ENCODE measurements around the gene RPL15.
"Not testable (repeated sequence)": the region's sequence is repeated elsewhere in the genome, so short reads cannot be mapped to it uniquely, and the experiment has no call there.

RPL15 gene

DNA sequence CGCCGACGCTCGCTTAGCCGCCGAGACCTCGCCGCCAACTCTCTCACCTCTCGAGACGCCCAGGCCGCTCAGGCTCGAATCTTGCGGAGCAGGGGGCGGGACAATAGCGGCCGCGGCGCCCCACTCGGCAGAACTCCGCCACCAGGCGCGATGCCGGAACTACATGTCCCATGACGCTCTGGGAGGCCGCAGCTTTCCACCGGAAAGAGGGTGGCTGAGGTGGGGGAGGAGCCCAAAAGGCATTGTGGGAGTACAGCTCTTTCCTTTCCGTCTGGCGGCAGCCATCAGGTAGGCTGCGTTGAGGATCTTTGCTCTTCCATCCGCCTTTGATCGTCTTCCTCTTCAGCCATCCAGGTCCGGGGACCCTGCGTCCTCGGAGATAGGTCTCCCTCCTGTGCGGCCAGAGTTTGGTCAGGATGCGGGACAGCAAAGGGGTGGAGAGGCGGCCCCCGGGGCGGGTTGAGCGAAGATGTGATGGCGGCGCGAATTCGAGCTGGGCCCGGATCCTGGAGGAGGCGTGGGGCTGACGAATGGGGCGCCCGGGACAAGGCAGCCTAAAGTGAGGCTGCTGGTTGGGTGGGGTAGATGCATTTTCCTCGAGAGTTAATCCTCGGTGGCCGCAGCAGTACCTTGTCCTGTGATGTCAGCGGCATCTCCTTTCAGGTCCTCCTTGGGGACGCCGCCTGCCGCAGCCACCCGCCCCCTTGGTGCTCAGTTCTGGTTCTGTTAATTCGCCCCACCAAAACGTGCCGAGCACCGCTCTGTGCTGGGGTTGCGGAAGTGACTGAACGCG is at the start of gene RPL15, which contains the start of gene NKIRAS1:
Gene RPL15 (plus strand): TSS at position 247 of the 793 bp plus-strand sequence. CDS start 728 bp downstream, outside the sequence.
Gene NKIRAS1 (minus strand): TSS at position 105 of the 793 bp plus-strand sequence. CDS start 6,086 bp downstream, outside the sequence.
- H3K27ac ChIP-seq (ENCODE audit: low read length), result peak within 1 kb of the TSS; percentile 91
- peaks cover 18 to 21% of the 10 kb centered on the region in 2 donors for H3K36me3 ChIP-seq (ENCODE audit: control insufficient read depth in 1 of 2, insufficient read depth in 2 of 2, low read length in 2 of 2)
- peak within 1 kb of the TSS; percentile 96 to 98 for H3K4me3 ChIP-seq (ENCODE audit: low read depth in 1 of 2, low read length in 2 of 2)
- H3K27me3 ChIP-seq (ENCODE audit: low read depth, low read length), result no peaks in the 10 kb centered on the region
- H3K9me3 ChIP-seq (ENCODE audit: control insufficient read depth in 1 of 2, low read length in 2 of 2), result no peaks in the 10 kb centered on the region
- H3K4me1 ChIP-seq (ENCODE audit: control insufficient read depth in 1 of 2, insufficient read depth in 2 of 2, low read length in 2 of 2), result peaks cover 24 to 27% of the 10 kb centered on the region in 2 donors

DNA sequence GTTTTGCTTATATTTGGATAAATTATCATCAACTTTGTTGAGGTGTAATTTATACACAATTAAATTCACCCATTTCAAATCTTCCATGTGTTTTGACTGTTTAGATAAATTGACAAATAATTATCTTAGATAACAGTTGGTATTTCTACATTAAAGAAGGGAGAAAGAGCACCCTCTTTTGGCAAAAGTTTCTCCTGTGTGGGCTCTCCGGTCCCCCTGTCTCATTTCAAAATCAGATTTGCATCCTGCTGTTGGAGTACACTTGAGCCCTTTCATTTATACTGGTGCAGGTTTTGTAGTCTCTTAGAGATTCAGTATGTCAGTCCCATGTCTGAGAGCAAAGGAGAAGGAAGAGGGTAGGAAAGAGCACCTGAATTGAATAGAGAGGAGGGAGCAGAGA is 49.5 kb upstream of the RPL15 start:
- no peak overlapping the region for H3K4me3 ChIP-seq (ENCODE audit: low read depth in 1 of 2, low read length in 2 of 2)
- no peaks in the 10 kb centered on the region for H3K27me3 ChIP-seq (ENCODE audit: low read depth, low read length)
- no peaks in the 10 kb centered on the region for H3K9me3 ChIP-seq (ENCODE audit: control insufficient read depth in 1 of 2, low read length in 2 of 2)
- peaks cover 7 to 23% of the 10 kb centered on the region in 2 donors for H3K4me1 ChIP-seq (ENCODE audit: control insufficient read depth in 1 of 2, insufficient read depth in 2 of 2, low read length in 2 of 2)
- H3K36me3 ChIP-seq (ENCODE audit: control insufficient read depth in 1 of 2, insufficient read depth in 2 of 2, low read length in 2 of 2), result no peaks in the 10 kb centered on the region
- no peak overlapping the region for H3K27ac ChIP-seq (ENCODE audit: low read length)

DNA sequence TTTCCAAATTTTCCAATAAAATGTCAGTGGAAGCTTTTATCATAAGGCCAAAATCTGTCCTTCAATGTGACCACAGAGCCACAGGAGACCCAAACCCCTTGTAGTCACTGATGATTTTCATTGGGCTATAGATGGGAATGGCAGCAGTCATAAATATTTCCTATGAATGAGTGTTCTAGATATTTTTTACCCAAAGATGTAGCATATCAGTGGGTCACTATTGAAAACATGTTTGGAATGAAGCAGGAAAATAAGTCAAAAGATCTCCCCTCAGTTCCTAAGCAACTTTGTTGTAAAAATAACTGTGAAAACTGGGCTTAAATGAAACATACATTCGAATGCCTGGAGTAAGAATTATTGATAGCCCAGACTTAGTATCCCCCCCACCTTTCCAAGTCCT is 49.1 kb upstream of the RPL15 start:
- Histone ChIP-seq H3K27ac (ENCODE audit: low read length) (no peak overlapping the region), H3K36me3 (ENCODE audit: control insufficient read depth in 1 of 2, insufficient read depth in 2 of 2, low read length in 2 of 2) (no peaks in the 10 kb centered on the region), H3K4me1 (ENCODE audit: control insufficient read depth in 1 of 2, insufficient read depth in 2 of 2, low read length in 2 of 2) (peaks cover 7 to 23% of the 10 kb centered on the region in 2 donors), H3K27me3 (ENCODE audit: low read depth, low read length) (no peaks in the 10 kb centered on the region), H3K9me3 (ENCODE audit: control insufficient read depth in 1 of 2, low read length in 2 of 2) (no peaks in the 10 kb centered on the region), H3K4me3 (ENCODE audit: low read depth in 1 of 2, low read length in 2 of 2) (no peak overlapping the region)

DNA sequence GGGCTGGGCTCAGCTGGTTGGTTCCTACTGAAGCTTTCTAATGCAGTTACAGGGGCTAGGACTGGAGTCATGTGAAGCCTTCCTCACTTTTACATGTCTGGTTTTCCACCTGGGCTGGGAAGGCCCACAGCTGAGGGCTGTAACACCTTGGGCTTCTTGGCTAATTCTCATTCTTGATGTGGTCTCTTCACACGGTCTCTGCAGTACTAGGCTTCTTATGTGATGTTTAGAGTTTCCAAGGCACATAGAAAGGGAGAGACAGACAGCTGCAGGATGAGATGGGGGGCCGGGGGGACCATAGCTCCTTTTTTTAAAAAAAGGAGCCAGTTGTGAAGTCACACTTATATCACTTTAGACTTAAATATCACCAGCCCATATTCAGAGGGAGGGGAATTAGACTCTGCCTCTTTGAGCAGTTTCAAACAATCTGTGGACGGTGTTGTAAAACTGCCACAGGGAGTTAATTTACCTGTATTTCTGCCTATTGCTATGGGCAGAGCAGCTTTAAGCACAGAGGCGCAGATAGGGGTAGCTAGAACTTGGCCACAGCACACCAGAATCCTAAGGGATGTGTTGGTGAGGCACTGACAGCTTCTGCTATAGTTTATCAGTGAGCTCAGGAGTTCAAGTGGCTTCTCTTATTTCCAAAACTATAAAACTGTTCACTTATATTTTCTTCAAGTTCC is 46.8 kb upstream of the RPL15 start:
- H3K9me3 ChIP-seq (ENCODE audit: control insufficient read depth in 1 of 2, low read length in 2 of 2), result no peaks in the 10 kb centered on the region
- H3K27ac ChIP-seq (ENCODE audit: low read length), result no peak overlapping the region
- H3K27me3 ChIP-seq (ENCODE audit: low read depth, low read length), result no peaks in the 10 kb centered on the region
- H3K4me3 ChIP-seq (ENCODE audit: low read depth in 1 of 2, low read length in 2 of 2), result no peak overlapping the region
- peaks cover 7 to 31% of the 10 kb centered on the region in 2 donors for H3K4me1 ChIP-seq (ENCODE audit: control insufficient read depth in 1 of 2, insufficient read depth in 2 of 2, low read length in 2 of 2)
- no peaks in the 10 kb centered on the region for H3K36me3 ChIP-seq (ENCODE audit: control insufficient read depth in 1 of 2, insufficient read depth in 2 of 2, low read length in 2 of 2)

DNA sequence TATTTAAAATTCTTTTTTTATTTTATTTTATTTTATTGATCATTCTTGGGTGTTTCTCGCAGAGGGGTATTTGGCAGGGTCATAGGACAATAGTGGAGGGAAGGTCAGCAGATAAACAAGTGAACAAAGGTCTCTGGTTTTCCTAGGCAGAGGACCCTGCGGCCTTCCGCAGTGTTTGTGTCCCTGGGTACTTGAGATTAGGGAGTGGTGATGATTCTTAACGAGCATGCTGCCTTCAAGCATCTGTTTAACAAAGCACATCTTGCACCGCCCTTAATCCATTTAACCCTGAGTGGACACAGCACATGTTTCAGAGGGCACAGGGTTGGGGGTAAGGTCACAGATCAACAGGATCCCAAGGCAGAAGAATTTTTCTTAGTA is 46.3 kb upstream of the RPL15 start:
- H3K27ac ChIP-seq (ENCODE audit: low read length); H3K9me3 ChIP-seq (ENCODE audit: control insufficient read depth in 1 of 2, low read length in 2 of 2): not testable (repeated sequence)

DNA sequence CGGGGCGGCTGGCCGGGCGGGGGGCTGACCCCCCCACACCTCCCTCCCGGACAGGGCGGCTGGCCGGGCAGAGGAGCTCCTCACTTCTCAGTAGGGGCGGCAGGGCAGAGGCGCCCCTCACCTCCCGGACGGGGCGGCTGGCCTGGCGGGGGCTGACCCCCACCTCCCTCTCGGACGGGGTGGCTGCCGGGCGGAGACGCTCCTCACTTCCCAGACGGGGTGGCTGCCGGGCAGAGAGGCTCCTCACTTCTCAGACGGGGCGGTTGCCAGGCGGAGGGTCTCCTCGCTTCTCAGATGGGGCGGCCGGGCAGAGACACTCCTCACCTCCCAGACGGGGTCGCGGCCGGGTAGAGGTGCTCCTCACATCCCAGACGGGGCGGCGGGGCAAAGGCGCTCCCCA is 45.6 kb upstream of the RPL15 start:
- H3K4me1 ChIP-seq (ENCODE audit: control insufficient read depth in 1 of 2, insufficient read depth in 2 of 2, low read length in 2 of 2), result peaks cover 0 to 22% of the 10 kb centered on the region in 2 donors
- not testable (repeated sequence) for H3K4me3 ChIP-seq (ENCODE audit: low read depth in 1 of 2, low read length in 2 of 2); H3K27ac ChIP-seq (ENCODE audit: low read length); H3K9me3 ChIP-seq (ENCODE audit: control insufficient read depth in 1 of 2, low read length in 2 of 2); H3K27me3 ChIP-seq (ENCODE audit: low read depth, low read length); H3K36me3 ChIP-seq (ENCODE audit: control insufficient read depth in 1 of 2, insufficient read depth in 2 of 2, low read length in 2 of 2)

More for the DNA sequence above, 46.3 kb upstream of the RPL15 start:
- not testable (repeated sequence) for H3K27me3 ChIP-seq (ENCODE audit: low read depth, low read length); H3K36me3 ChIP-seq (ENCODE audit: control insufficient read depth in 1 of 2, insufficient read depth in 2 of 2, low read length in 2 of 2); H3K4me3 ChIP-seq (ENCODE audit: low read depth in 1 of 2, low read length in 2 of 2)
- peaks cover 7 to 29% of the 10 kb centered on the region in 2 donors for H3K4me1 ChIP-seq (ENCODE audit: control insufficient read depth in 1 of 2, insufficient read depth in 2 of 2, low read length in 2 of 2)

DNA sequence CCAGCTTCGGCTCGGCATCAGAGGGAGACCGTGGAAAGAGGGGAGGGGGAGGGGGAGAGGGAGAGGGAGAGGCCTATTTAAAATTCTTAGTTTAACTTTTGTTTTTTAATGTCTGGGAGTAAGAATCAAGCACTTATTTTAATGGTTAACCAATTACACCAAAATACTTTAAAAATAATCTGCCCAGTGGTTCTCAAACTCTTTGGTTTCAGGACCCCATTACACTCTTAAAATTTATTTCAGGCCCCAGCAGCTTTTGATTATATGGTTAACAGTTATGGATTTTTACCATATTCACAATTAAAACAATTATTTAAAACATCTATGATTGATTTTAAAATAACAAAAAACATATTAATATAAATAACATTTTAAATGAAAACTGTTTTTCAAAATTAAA is 44.6 kb upstream of the RPL15 start:
- Histone ChIP-seq H3K4me3 (ENCODE audit: low read depth in 1 of 2, low read length in 2 of 2) (no peak overlapping the region), H3K4me1 (ENCODE audit: control insufficient read depth in 1 of 2, insufficient read depth in 2 of 2, low read length in 2 of 2) (peaks cover 4 to 24% of the 10 kb centered on the region in 2 donors), H3K27ac (ENCODE audit: low read length) (no peak overlapping the region), H3K9me3 (ENCODE audit: control insufficient read depth in 1 of 2, low read length in 2 of 2) (no peaks in the 10 kb centered on the region), H3K27me3 (ENCODE audit: low read depth, low read length) (no peaks in the 10 kb centered on the region), H3K36me3 (ENCODE audit: control insufficient read depth in 1 of 2, insufficient read depth in 2 of 2, low read length in 2 of 2) (no peaks in the 10 kb centered on the region)

DNA sequence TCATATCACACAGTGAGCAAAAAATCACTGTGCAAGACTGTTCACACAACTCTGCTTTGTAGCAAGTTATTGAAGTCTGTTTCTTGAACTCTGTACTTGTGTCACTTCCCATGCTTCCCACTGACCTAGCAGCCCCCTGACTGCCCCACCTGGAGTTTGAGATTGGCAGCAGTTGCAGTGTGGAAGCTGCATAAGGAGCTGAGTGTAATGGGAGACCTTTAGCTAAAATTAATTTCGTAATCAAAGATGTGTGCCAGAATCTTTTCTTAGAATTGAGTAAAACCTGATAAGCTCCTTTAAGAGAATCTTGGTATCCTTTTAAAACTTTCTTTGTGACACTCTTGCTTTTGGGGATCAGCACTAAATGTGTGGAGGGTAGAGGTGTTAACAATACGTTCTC is 43.0 kb upstream of the RPL15 start:
- no peak overlapping the region for H3K4me3 ChIP-seq (ENCODE audit: low read depth in 1 of 2, low read length in 2 of 2)
- H3K4me1 ChIP-seq (ENCODE audit: control insufficient read depth in 1 of 2, insufficient read depth in 2 of 2, low read length in 2 of 2), result peaks cover 4 to 32% of the 10 kb centered on the region in 2 donors
- H3K27ac ChIP-seq (ENCODE audit: low read length), result no peak overlapping the region

DNA sequence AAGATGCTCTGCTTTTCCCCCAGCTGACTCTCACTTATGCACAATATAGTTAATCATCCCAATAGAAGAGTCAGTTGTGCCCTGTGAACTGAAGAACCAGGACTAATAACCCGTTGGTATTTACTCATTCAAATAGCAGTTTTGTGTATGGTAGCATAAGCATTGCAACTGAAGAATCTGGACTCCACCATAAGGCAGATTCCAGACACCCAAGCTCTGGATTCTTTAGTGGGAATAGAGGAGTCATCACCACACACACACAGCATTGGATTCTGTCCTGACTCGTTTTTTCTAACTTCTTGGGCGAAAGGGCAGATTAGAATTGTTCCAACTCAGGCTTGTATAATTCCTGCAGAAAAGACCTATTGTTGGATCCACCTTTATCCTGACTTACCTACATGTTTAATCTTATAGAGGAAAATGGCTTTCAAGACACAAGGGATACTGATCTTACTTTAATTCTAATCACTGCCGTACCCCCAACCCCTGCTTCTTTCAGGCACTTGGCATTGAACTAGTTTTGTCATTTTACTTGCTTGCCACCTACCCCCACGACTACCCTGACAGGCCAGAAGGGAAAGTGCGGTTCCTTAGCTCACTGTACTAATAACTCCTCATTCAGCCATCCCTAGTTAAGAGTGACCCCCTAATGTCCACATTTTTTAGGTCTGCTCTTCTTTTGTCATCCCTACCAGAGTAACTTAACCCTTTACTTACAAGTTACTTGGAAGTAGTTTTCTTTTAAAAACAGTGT is 42.4 kb upstream of the RPL15 start:
- H3K27me3 ChIP-seq (ENCODE audit: low read depth, low read length), result no peaks in the 10 kb centered on the region
- H3K4me3 ChIP-seq (ENCODE audit: low read depth in 1 of 2, low read length in 2 of 2), result no peak overlapping the region
- no peak overlapping the region for H3K27ac ChIP-seq (ENCODE audit: low read length)
- no peaks in the 10 kb centered on the region for H3K36me3 ChIP-seq (ENCODE audit: control insufficient read depth in 1 of 2, insufficient read depth in 2 of 2, low read length in 2 of 2)
- H3K4me1 ChIP-seq (ENCODE audit: control insufficient read depth in 1 of 2, insufficient read depth in 2 of 2, low read length in 2 of 2), result peaks cover 4 to 32% of the 10 kb centered on the region in 2 donors
- H3K9me3 ChIP-seq (ENCODE audit: control insufficient read depth in 1 of 2, low read length in 2 of 2), result no peaks in the 10 kb centered on the region

More for the DNA sequence above, 43.0 kb upstream of the RPL15 start:
- H3K9me3 ChIP-seq (ENCODE audit: control insufficient read depth in 1 of 2, low read length in 2 of 2), result no peaks in the 10 kb centered on the region
- H3K36me3 ChIP-seq (ENCODE audit: control insufficient read depth in 1 of 2, insufficient read depth in 2 of 2, low read length in 2 of 2), result no peaks in the 10 kb centered on the region
- no peaks in the 10 kb centered on the region for H3K27me3 ChIP-seq (ENCODE audit: low read depth, low read length)

DNA sequence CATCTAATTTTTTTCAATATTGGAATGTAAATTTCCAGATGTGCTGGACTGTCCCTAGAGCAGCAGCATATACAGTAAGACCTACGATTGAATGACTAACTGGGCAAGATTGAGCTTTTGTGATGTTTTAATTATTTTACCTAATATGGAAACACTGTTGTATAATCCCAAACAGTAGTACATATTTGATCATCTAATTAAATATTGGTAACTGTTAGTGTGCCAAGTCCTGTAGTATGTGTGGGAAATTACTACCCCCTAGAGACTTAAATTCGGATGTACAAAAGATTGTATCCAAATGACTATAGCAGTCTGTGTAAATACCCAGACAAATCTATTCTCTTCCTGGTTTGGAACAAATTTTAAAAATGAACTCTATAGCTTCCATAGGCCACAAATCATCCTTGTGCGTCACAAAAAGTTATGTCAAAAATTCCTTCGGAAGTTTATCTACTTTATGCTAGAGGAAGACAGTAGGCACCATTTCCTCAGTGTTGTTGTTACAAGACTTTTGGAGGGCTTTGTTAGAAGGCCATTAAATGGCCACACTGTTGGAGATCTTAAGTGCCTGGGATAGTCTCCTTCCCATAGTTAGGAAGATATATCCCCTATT is 41.7 kb upstream of the RPL15 start:
- no peaks in the 10 kb centered on the region for H3K36me3 ChIP-seq (ENCODE audit: control insufficient read depth in 1 of 2, insufficient read depth in 2 of 2, low read length in 2 of 2)
- no peak overlapping the region for H3K27ac ChIP-seq (ENCODE audit: low read length)
- H3K4me3 ChIP-seq (ENCODE audit: low read depth in 1 of 2, low read length in 2 of 2), result no peak overlapping the region
- H3K27me3 ChIP-seq (ENCODE audit: low read depth, low read length), result no peaks in the 10 kb centered on the region
- no peaks in the 10 kb centered on the region for H3K9me3 ChIP-seq (ENCODE audit: control insufficient read depth in 1 of 2, low read length in 2 of 2)
- peaks cover 4 to 32% of the 10 kb centered on the region in 2 donors for H3K4me1 ChIP-seq (ENCODE audit: control insufficient read depth in 1 of 2, insufficient read depth in 2 of 2, low read length in 2 of 2)

DNA sequence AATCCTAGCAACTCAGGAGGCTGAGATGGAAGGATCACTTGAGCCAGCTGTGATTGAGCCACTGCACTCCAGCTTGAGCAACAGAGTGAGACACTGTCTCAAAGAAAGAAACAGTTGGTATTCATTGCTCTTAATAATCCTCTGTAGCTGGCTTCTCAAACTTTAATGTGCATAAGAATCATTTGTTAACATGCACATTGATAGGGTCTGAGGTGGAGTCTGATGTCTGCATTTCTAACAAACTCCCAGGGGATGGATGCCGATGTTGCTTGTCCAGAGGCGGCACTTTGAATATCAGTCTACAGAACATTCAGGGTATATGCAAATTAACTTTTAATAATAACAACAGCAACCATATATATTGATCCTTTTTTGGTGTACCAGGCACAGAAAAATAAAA is 40.0 kb upstream of the RPL15 start:
- peaks cover 4 to 42% of the 10 kb centered on the region in 2 donors for H3K4me1 ChIP-seq (ENCODE audit: control insufficient read depth in 1 of 2, insufficient read depth in 2 of 2, low read length in 2 of 2)
- H3K36me3 ChIP-seq (ENCODE audit: control insufficient read depth in 1 of 2, insufficient read depth in 2 of 2, low read length in 2 of 2), result peaks cover 0 to 1% of the 10 kb centered on the region in 2 donors
- H3K27me3 ChIP-seq (ENCODE audit: low read depth, low read length), result no peaks in the 10 kb centered on the region
- no peak overlapping the region for H3K4me3 ChIP-seq (ENCODE audit: low read depth in 1 of 2, low read length in 2 of 2)
- H3K27ac ChIP-seq (ENCODE audit: low read length), result no peak overlapping the region
- H3K9me3 ChIP-seq (ENCODE audit: control insufficient read depth in 1 of 2, low read length in 2 of 2), result no peaks in the 10 kb centered on the region
